Measurements from ENCODE around the gene CCDC63.

CCDC63 gene

DNA sequence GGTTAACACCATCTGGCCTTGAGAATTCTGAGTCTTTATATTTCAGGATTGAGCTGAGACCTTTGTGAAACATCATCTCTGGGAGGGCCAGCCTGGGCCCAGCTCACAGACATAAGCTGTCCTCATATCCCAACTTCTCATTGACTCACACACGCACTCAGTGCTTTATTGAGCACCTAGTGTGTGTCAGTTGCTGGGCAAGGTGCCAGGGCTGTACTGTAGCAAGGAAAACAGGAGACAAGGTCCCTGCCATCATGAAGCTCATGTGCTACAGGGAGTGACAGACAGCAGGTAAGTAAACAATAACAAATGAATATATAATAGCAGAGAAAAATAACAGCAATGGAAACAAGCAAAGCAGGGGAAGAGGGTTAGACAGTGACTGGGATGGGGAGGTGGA lies 30.5 kb upstream of the CCDC63 start:
- Histone ChIP-seq H3K79me2 (no peaks in the 10 kb centered on the region), H3K9me3 (ENCODE audit: control insufficient read depth, low read length) (no peaks in the 10 kb centered on the region), H3K27me3 (ENCODE audit: control insufficient read depth, insufficient read depth, low read length) (no peaks in the 10 kb centered on the region), H3K4me3 (ENCODE audit: low read depth, low read length) (no peak overlapping the region), H3K9ac (no peak overlapping the region), H3K36me3 (ENCODE audit: control insufficient read depth, insufficient read depth, low read length) (no peaks in the 10 kb centered on the region), H3K4me2 (ENCODE audit: low read length) (no peak overlapping the region), H3K27ac (no peak overlapping the region), H3K4me1 (no peaks in the 10 kb centered on the region), H2AFZ (no peak overlapping the region)
- TF ChIP-seq, protein P1, sequence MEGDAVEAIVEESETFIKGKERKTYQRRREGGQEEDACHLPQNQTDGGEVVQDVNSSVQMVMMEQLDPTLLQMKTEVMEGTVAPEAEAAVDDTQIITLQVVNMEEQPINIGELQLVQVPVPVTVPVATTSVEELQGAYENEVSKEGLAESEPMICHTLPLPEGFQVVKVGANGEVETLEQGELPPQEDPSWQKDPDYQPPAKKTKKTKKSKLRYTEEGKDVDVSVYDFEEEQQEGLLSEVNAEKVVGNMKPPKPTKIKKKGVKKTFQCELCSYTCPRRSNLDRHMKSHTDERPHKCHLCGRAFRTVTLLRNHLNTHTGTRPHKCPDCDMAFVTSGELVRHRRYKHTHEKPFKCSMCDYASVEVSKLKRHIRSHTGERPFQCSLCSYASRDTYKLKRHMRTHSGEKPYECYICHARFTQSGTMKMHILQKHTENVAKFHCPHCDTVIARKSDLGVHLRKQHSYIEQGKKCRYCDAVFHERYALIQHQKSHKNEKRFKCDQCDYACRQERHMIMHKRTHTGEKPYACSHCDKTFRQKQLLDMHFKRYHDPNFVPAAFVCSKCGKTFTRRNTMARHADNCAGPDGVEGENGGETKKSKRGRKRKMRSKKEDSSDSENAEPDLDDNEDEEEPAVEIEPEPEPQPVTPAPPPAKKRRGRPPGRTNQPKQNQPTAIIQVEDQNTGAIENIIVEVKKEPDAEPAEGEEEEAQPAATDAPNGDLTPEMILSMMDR (IDR thresholded peaks at IDR 0.05): no peak

DNA sequence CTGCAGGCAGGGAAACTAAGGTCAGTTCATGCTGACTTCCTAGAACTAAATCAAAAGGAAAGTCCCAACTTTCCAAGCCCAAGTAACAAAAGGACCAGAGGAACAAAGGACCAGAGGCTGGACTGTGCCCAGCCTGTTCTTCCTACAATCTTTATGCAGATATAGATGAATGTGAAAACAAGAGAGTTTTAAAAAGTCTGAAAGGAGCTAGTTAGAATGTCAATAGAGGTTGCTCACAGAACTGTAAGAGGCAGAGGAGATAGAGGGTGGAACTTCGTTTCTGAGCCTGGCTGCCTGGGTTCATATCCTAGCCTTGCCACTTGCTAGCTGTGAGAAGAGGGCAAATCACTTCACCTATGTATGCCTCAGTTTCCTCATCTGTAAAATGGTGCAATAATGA lies 30.0 kb upstream of the CCDC63 start:
- no peak overlapping the region for H2AFZ ChIP-seq
- no peaks in the 10 kb centered on the region for H3K79me2 ChIP-seq
- TF ChIP-seq, protein P1 (IDR thresholded peaks at IDR 0.05): no peak
- no peaks in the 10 kb centered on the region for H3K4me1 ChIP-seq
- H3K9ac ChIP-seq: no peak overlapping the region
- H3K27ac ChIP-seq: no peak overlapping the region
- H3K27me3 ChIP-seq (ENCODE audit: control insufficient read depth, insufficient read depth, low read length): no peaks in the 10 kb centered on the region
- no peaks in the 10 kb centered on the region for H3K9me3 ChIP-seq (ENCODE audit: control insufficient read depth, low read length)
- H3K36me3 ChIP-seq (ENCODE audit: control insufficient read depth, insufficient read depth, low read length): no peaks in the 10 kb centered on the region
- no peak overlapping the region for H3K4me3 ChIP-seq (ENCODE audit: low read depth, low read length)
- no peak overlapping the region for H3K4me2 ChIP-seq (ENCODE audit: low read length)

DNA sequence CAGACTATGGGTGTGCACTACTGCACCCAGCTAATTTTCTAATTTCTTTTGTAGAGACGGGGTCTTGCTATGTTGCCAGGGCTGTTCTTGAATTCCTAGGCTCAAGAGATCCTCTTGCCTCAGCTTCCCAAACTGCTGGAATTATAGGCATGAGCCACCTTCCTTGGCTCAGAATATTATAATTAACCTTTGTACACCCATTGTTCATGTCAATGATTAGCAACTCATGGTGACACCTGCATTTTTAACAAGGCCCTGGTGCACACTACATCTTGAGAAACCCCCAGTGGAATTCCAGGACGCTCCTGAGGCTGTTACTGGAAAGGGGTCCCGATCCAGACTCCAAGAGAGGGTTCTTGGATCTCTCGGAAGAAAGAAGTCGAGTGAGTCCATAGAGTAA lies 28.3 kb upstream of the CCDC63 start:
- H3K9me3 ChIP-seq (ENCODE audit: control insufficient read depth, low read length): no peaks in the 10 kb centered on the region
- no peaks in the 10 kb centered on the region for H3K27me3 ChIP-seq (ENCODE audit: control insufficient read depth, insufficient read depth, low read length)
- TF ChIP-seq, protein P1 (IDR thresholded peaks at IDR 0.05): no peak
- H3K4me1 ChIP-seq: no peaks in the 10 kb centered on the region
- no peak overlapping the region for H3K4me3 ChIP-seq (ENCODE audit: low read depth, low read length)
- no peak overlapping the region for H3K27ac ChIP-seq
- no peak overlapping the region for H2AFZ ChIP-seq
- H3K4me2 ChIP-seq (ENCODE audit: low read length): no peak overlapping the region
- no peak overlapping the region for H3K9ac ChIP-seq
- H3K79me2 ChIP-seq: no peaks in the 10 kb centered on the region
- no peaks in the 10 kb centered on the region for H3K36me3 ChIP-seq (ENCODE audit: control insufficient read depth, insufficient read depth, low read length)

DNA sequence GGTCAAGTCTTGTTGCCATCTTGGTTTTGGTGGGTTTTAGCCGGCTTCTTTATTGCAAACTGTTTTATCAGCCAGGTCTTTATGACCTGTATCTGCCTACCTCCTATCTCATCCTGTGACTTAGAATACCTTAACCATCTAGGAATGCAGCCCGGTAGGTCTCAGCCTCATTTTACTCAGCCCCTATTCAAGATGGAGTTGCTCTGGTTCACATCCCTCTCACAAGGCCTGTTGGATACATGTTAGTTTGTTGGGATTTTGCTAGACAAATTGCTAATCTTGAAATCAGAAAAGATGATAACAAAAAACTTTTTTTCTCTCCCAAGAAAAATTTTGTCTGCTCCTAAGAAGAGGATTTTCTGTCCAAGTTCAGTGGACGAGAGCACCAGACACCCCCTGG lies 27.6 kb upstream of the CCDC63 start:
- Histone ChIP-seq H3K4me3 (ENCODE audit: low read depth, low read length) (no peak overlapping the region), H2AFZ (no peak overlapping the region), H3K27me3 (ENCODE audit: control insufficient read depth, insufficient read depth, low read length) (no peaks in the 10 kb centered on the region), H3K27ac (no peak overlapping the region), H3K9ac (no peak overlapping the region), H3K79me2 (no peaks in the 10 kb centered on the region), H3K4me1 (no peaks in the 10 kb centered on the region), H3K36me3 (ENCODE audit: control insufficient read depth, insufficient read depth, low read length) (no peaks in the 10 kb centered on the region), H3K4me2 (ENCODE audit: low read length) (no peak overlapping the region), H3K9me3 (ENCODE audit: control insufficient read depth, low read length) (no peaks in the 10 kb centered on the region)
- TF ChIP-seq, protein P1 (IDR thresholded peaks at IDR 0.05): no peak

DNA sequence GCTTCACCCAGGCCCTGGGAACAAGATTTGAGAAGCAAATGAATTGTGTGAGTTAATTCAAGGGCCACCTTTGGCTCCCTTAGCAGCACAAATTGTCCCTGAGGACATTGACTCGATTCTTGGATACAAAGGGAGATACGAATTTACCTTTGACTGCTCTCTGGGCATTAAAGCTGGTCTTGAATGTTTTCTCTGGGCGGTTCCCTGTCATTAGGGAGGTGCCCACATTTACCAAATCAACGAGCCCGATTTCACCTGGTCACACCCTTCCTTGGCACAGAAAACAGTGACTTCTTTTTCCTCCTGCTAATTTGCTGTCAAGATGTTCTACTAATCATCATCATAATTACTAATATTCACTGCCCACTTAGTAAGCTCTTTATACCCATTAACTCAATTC lies 27.1 kb upstream of the CCDC63 start:
- H3K4me1 ChIP-seq: no peaks in the 10 kb centered on the region
- no peaks in the 10 kb centered on the region for H3K36me3 ChIP-seq (ENCODE audit: control insufficient read depth, insufficient read depth, low read length)
- no peak overlapping the region for H3K4me2 ChIP-seq (ENCODE audit: low read length)
- H3K27ac ChIP-seq: no peak overlapping the region
- no peak overlapping the region for H3K4me3 ChIP-seq (ENCODE audit: low read depth, low read length)
- H3K79me2 ChIP-seq: no peaks in the 10 kb centered on the region
- no peak overlapping the region for H3K9ac ChIP-seq
- TF ChIP-seq, protein P1 (IDR thresholded peaks at IDR 0.05): no peak
- no peaks in the 10 kb centered on the region for H3K9me3 ChIP-seq (ENCODE audit: control insufficient read depth, low read length)
- H2AFZ ChIP-seq: no peak overlapping the region
- no peaks in the 10 kb centered on the region for H3K27me3 ChIP-seq (ENCODE audit: control insufficient read depth, insufficient read depth, low read length)

All from parathyroid adenoma (tissue), 2 donors.